KOPT-K1 (cell line): ENCODE results near the gene SLC66A1.

Experiments used
- H3K27ac ChIP-seq: fragments of 200-600 bp; sonication (generic); 2 replicates; pipeline ENCODE4 v1.5.1; 2016; ENCODE audit warnings: antibody characterized with exemption, mild to moderate bottlenecking, low read depth, low read length; ENCODE audit not compliant: poor library complexity, severe bottlenecking
- H3K36me3 ChIP-seq: fragments of 200-600 bp; sonication (generic); 2 replicates; pipeline ENCODE4 v1.5.1; 2017; ENCODE audit warnings: antibody characterized with exemption, mild to moderate bottlenecking, low read length, moderate library complexity; ENCODE audit not compliant: insufficient read depth
- H3K9me3 ChIP-seq: fragments of 200-600 bp; sonication (generic); 2 replicates; pipeline ENCODE4 v1.5.1; 2017; ENCODE audit warnings: antibody characterized with exemption, low read length, mild to moderate bottlenecking; ENCODE audit not compliant: insufficient read depth, poor library complexity, severe bottlenecking

SLC66A1 gene

GRCh38 chr1:19376428-19377372 is 64.6 kb downstream of the SLC66A1 start:
- H3K27ac ChIP-seq = no peak overlapping the region
- no peaks in the 10 kb centered on the region for H3K9me3 ChIP-seq
- peaks cover 94% of the 10 kb centered on the region for H3K36me3 ChIP-seq

GRCh38 chr1:19377812-19378718 is 65.9 kb downstream of the SLC66A1 start:
- H3K36me3 ChIP-seq = peaks cover 97% of the 10 kb centered on the region
- no peaks in the 10 kb centered on the region for H3K9me3 ChIP-seq
- no peak overlapping the region for H3K27ac ChIP-seq
